Measurements from ENCODE around the gene VTCN1.

Gene VTCN1

DNA sequence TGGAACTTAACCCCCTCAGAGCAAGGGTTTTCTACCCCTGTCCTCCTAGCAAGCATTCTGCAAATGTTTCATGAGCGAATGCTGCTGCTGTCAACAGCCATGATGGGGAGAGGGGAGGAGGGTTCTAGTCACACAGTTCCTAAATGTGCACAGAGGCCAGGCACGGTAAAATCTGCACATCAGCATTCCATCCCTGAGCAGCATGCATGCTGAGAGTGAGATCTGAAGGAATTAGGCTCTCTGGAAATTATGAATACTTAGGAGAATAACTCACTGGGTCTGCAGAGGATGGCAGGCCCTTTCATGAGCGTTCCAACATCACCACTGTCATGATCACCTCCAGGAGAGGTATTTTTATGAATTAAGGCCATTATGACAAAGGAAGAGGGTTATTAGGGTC is 2.1 kb downstream of the VTCN1 start:
- DNase-seq, result no peak

DNA sequence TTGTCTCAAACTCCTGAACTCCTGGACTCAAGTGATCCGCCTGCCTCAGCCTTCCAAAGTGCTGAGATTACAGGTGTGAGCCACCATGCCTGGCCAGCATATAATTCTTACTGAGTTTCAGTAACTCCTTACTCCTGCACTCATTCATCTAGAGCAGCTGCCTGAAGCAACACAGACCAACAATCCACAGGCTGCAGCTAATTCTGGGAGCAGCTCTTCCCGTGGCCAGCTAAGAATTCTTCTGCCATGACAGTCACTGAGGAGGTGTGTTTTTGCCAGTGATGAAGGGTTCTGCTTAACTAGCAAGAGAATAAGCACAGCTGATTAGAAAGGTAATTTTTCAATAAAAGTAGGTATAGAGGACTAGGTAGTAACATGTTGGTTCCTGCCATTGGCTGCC is 5.4 kb downstream of the VTCN1 start:
- no peak for DNase-seq

- no peak for DNase-seq
Observed at GRCh38 chr1:117201808-117202207, 8.9 kb downstream of the VTCN1 start.

- DNase-seq, result no peak
Observed at GRCh38 chr1:117198097-117198496, 12.6 kb downstream of the VTCN1 start.

DNA sequence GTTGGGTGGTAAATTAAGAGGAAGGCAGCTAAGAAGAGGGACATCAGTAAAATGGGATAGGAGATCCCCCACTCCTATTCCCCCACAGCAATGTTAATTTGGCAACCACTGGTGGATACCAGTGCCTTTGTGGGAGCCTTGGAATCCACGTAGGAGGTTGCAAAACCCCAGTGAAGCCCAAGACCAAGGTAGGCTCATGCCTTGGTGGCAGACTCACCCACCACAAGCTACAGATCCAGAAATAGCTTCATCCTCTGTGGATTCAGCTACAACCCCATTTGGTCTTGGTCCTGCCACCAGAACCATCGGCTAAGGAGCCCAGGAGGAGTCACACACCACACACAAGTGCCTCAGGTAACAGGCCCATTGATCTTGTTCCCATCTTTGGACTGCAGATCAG is 21.0 kb downstream of the VTCN1 start:
- no peak for DNase-seq

DNA sequence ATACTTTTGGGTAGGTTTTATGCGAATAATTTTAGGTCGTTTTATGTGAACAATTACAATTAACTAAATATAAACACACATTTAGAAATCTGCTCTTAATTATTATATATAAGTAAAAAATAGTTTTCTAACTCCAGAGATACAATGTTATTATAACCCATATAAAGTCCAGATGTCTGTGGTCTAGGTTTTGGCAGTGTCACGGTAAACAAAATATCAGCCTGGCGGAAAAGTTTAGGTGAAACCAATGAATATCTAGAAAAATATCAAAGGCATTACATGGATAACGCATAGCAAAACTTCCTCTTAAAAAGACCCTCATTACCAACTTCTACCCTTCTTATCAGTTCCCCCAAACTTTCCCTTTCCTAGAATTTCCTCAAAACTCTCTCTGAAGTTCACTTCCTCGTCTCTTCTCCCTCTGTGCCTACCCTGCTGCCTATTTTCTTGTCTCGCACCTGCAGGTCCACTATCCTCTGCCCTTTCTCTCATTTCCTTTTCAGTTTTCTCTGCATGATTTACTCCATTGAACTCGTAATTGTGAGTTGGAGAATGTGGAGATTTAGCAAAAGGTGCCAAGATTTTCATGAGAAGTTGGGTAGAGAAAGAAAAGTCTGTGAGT is 21.8 kb downstream of the VTCN1 start:
- DNase-seq, result no peak

DNA sequence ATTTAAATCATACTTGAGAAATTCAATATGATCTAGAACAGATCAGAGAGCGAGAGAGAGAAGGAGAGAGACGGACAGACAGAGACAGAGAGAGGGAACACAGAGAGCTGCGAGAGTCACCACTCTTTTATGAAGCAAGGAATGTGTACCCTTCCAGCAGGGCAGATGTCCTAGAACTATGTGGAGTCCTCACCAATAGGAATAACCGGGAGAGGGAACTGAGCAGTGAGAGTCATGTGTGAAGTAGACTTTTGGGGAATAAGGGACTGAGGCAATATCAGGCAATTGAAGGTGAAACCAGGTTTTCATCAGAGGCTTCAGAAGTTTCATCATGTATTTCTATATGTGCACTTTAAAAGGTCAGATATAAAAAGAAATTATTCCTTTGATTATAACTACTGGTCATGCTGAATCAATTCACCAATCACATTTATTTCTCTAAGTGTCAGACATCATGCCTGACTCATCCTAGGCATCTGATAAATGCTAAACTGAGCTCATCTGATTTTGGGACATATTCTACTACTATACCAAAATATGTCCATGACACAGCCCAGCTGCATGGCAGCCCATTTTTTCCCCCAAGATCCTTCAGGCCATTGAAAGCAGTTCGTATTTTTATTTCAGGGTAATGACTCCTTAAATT is 22.4 kb downstream of the VTCN1 start:
- DNase-seq, result no peak

DNA sequence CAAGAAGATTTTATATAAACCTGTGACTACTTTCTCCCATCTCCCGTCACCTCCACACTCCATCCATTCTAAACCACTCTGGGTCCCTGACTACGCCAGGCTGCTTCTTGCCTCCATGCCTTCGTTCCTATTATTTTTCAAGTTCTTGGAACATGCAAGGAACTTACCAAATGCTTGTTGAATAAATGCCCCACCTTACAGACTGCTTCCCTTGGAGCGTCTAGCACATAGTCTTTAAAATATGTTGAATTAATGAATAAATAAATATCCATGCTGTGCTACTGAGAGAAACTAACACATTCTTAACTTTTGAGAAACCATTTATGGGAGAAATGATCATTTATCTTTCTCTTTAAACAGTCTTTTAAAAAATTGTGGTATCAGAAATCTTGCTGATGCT is 27.6 kb downstream of the VTCN1 start:
- DNase-seq, result no peak

DNA sequence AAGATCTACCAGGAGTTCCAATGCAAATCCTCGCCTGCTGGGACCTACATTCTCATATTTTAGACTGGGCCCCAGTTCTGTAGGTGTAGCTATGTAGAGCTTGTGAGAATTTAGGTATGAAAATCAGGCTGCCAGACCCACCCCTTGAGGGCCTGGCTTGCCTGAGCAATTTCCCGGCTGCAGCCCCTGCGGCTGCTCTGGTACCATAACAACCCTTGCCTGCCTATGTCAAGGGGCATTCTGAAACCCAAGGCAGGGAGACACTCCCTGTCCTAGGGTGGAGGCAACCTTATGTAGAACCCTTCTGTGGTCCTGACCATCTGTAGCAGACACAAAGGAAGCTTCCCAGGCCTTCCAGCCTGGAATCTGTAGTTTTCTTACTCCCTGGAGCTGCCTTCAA is 28.4 kb downstream of the VTCN1 start:
- DNase-seq, result no peak

DNA sequence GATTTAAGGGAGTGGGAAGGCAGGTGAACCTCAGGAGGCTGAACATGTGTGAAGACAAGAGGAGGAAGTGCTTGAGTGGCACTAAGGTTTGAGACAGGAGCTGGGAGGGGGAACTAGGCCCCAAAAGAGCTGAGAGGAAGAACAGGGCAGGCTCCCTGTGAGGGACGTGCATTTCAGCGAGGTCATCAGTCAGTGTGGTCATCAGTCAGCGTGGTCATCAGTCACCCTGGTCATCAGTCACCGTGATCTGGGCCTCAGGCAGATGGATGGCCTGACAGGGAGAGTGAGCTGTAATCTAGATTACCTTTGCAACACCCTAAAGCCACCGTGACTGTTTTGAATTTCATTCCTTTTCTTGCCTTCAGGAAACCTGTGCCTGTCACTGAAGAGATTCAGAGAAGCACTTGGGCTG is 29.1 kb downstream of the VTCN1 start:
- DNase-seq, result no peak

- DNase-seq, result peak; percentile 60
Observed at GRCh38 chr1:117180147-117180967, 30.4 kb downstream of the VTCN1 start.

DNA sequence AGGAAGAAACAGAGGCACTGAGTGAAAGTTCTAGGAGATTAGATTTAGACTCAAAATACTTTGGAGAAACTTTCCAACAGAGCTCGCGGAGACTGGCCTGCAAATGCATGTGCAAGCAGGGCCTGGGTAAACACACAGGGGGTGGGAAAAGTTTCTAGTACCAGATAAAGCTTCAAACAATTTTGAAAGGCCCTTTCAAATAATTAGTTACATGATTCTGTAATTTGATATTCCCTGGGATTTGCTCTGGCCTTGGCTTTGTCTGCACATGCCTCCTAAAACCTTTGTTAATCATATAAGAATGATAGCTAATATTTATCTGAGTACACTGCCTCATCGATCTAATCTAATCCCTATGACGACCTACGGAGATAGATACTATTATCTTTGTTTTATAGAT is 31.3 kb downstream of the VTCN1 start:
- no peak for DNase-seq

- DNase-seq, result no peak
Observed at GRCh38 chr1:117178756-117179155, 32.0 kb downstream of the VTCN1 start.

- DNase-seq, result no peak
Observed at GRCh38 chr1:117177376-117177775, 33.4 kb downstream of the VTCN1 start.

DNA sequence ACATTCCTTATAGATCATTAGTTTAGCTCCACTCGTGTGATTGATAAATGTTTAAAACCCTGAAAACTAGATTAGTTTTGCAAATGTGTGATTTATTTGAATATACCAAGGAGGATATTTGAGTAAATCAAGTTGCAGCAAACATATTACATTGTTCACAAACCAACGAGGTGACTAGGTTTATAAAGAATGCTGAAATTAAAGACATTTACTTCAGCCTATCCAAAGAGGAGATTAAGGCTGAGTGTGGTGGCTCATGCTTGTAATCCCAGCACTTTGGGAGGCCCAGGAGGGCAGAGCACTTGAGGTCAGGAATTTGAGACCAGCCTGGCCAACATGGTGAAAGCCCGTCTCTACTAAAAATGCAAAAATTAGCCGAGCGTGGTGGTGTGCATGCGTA is 34.1 kb downstream of the VTCN1 start:
- no peak for DNase-seq

DNA sequence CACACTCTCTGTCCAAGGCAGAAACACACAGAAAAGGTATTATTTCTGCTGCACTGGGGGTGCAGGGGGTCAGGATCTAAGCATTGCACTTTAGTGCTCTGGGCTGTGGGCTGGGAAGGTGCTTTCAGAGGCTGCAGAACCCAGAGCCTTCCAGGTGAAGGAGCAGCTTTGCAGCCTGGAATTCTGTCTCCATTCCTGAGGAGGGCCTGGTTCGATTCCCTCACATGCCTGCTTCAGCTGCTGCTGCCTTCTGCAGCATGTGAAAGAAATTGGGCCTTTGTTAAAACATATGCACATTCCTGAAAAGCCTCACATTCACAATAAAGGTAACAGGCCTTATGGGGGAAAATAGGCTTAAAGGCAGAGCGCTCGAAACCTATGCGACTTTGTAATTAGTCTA is 35.9 kb downstream of the VTCN1 start:
- no peak for DNase-seq

DNA sequence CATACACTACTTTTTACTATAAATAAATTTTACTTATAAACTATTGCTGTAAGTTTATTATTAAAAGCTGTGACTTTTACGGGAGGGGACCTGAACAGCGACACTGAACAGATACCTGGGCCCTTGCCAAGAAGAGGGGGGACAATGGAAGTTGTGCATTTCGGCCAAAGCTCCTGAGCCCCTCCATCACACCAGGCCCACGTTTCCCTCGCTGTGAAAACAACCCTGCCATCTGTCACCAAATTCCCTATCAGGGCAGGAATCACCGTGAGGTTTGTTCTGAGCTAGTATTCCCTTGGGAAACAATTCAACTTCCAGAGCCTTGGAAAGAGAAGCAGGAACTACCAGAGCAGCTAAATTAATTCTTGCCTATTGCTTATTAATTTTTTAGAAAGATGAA is 37.0 kb downstream of the VTCN1 start:
- no peak for DNase-seq

- no peak for DNase-seq
Observed at GRCh38 chr1:117173006-117173405, 37.7 kb downstream of the VTCN1 start.

DNA sequence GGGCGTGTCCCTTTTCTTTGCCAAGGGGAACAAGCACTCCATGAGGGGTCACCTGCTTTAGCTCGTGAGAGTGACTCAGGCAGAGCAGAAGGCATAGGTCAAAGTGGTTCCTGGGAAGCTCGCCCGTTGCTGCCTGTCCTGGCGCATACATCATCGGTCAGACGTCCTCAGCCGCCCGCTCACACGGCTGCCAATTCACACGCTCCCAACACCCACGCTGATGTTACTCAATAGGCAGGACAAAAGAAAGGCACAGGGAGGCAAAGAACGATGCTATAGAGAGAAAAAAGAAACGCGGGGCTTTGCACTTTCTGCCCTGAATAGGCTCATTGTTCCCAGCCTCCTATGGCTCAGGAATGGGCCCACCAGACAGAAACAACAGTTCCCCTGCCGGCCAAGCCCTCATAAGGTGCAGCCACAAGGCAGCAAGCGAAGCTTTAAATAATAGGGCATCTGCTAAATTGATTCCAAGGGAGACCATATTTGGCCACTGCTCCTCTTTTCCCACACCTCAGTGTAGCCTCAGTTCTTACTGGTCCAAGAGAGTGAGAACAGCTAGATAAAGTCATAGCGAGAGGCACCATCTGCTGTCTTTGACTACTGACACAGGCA is 38.7 kb downstream of the VTCN1 start:
- no peak for DNase-seq

- no peak for DNase-seq
Observed at GRCh38 chr1:117169871-117170596, 40.7 kb downstream of the VTCN1 start.

- no peak for DNase-seq
Observed at GRCh38 chr1:117167402-117167801, 43.3 kb downstream of the VTCN1 start.

DNA sequence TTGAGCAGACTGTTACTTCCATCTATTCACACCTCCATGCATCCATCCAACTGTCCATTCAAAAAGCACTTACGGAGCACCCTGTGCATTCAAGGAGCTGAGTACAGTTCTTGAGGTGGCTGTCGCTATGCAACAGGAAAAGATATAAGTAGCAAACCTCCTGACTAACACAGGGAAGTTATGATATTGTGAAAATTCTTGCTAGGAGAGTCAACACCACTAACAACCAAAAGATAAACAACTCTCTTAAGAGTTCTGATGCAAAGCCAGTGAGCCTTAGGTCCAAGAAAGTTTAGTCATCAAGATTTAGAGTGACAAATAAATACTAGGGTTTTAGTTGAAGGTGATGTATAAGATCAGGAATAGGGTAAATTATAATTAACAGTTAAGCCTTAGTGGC is 44.7 kb downstream of the VTCN1 start:
- peak; percentile 16 for DNase-seq

GRCh38 chr1:117164209-117164608 is 46.5 kb downstream of the VTCN1 start:
- no peak for DNase-seq

Measured in DMS79 (cell line).